Endothelial cell of hepatic sinusoid (primary cell): Measurements from ENCODE around the gene MSANTD1.

Experiments used
- in situ Hi-C: cut with HindIII; loops from 2 replicates; pipeline ENCODE4 v1.10.0; 2017; ENCODE audit warnings: low sequenced_read_pairs

MSANTD1 gene

GRCh38 chr4:3215733-3216132, 33.2 kb upstream of the MSANTD1 start:
- in situ Hi-C loops: no loop called here

GRCh38 chr4:3217266-3217665, 31.7 kb upstream of the MSANTD1 start:
- in situ Hi-C loops: no loop called here

DNA sequence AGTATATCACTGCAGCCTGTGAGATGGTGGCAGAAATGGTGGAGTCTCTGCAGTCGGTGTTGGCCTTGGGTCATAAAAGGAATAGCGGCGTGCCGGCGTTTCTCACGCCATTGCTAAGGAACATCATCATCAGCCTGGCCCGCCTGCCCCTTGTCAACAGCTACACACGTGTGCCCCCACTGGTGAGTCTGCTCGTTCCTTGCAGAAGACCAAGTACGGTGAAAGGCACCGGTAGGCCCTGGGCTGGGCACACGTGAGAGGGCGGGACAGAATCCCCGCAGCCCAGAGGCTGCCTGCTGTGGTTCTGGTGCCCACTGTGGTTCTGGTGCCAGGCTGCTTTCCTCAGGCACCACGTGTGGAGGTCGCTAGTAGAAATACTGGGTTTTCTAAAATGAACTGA, 31.2 kb upstream of the MSANTD1 start:
- in situ Hi-C loops: no loop called here

GRCh38 chr4:3218824-3219760, 29.9 kb upstream of the MSANTD1 start:
- in situ Hi-C loops: no loop called here

DNA sequence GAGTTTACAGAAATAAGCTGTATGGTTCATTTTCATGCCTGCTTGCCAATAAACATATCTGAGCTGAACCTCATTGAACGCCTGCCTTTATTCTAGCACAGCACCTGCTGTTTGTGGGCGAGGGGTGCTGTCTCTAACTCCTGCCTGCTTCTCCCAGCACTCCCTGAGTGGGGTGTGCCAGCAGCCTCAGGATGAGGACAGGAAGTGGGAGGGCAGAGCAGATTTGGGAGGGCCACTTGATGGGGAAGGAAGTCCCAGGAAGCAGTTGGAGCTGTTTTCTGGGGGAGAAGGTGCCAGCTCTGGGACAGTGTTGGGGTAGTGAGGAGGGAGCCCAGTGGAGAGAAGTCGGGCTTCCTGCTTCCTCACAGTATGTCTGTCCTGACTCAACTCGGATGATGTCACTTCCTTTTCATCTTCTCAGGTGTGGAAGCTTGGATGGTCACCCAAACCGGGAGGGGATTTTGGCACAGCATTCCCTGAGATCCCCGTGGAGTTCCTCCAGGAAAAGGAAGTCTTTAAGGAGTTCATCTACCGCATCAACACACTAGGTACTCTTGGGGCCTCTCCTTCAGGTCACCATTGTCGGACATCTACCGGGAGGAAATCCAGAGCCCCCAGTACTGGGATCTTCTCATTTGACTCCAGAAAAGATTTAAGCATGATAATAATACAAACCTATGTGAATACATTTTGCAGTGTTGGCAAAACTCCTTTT, 29.0 kb upstream of the MSANTD1 start:
- in situ Hi-C loops: no loop called here

GRCh38 chr4:3220476-3221183, 28.3 kb upstream of the MSANTD1 start:
- in situ Hi-C loops: no loop called here

GRCh38 chr4:3221184-3221494, 27.8 kb upstream of the MSANTD1 start:
- in situ Hi-C loops: no loop called here

- in situ Hi-C loops: no loop called here
Observed at GRCh38 chr4:3221996-3222395, 27.0 kb upstream of the MSANTD1 start.

DNA sequence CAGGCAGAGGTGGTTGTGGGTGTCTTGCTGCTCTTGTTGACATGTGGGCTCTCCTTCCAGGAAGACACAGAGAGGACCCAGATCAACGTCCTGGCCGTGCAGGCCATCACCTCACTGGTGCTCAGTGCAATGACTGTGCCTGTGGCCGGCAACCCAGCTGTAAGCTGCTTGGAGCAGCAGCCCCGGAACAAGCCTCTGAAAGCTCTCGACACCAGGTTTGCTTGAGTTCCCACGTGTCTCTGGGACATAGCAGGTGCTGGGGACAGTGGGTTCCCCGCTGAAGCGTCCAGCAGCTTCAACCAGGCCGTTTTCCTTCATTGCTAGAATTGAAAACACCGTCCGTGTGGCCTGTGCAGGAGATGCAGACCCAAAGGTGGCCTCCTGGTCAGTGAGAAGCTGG, 25.6 kb upstream of the MSANTD1 start:
- in situ Hi-C loops: no loop called here

GRCh38 chr4:3223956-3224748, 24.8 kb upstream of the MSANTD1 start:
- in situ Hi-C loops: no loop called here

DNA sequence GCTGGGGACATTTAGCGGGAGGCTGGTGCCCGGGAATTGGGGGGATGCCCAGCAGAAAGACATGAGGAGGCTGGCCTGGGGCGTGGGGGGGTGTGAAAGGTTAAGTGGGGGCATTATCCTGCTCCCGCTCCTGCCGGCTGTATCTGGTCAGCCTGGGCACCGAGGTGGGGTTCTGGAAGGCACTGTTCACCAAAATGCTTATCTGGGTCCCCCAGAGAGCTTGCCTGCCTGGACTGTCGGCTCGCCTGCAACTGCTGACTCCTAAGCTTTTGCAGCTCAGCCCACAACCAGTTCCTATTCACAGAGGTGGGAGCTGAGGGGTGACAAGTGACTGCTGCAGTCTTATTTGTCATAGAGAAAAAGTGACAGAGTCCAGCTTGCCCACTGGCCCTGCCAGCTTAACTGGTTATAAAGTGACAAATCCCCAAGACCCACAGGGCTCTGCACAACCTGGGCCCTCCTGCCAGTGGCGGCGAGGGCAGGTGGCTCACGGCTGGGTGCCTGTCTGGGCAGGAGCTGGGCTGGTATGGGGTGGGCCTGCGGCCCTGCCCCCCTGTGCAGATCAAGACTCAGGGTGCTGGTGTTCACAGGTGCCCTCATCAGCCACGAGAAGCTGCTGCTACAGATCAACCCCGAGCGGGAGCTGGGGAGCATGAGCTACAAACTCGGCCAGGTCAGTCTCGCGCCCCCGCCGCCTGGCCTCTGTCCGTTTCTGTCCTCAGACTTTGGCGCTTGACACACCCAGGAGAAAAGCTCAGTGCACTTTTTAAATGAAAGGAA, 23.7 kb upstream of the MSANTD1 start:
- in situ Hi-C loops: no loop called here

DNA sequence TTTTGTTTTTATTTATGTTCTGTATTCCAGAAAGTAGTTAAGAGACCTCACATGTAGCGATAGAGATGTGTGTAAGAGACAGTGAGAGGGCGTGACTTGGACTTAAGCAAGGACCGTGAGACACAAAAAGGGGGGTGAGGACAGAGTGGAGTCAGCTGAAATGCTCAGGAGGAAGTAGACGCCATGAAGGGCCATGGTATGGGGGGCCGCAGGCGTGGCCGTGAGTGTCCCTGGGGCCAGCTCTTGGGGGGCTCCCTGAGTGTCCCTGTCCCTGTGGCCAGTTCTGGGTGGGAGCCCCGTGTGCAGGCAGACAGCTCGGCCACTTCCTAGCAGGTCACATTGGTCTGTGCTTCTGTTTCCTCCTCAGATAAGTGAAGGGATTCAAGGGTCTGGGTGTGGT, 23.0 kb upstream of the MSANTD1 start:
- in situ Hi-C loops: no loop called here

GRCh38 chr4:3226467-3226866, 22.5 kb upstream of the MSANTD1 start:
- in situ Hi-C loops: no loop called here

GRCh38 chr4:3226944-3227343, 22.0 kb upstream of the MSANTD1 start:
- in situ Hi-C loops: no loop called here

DNA sequence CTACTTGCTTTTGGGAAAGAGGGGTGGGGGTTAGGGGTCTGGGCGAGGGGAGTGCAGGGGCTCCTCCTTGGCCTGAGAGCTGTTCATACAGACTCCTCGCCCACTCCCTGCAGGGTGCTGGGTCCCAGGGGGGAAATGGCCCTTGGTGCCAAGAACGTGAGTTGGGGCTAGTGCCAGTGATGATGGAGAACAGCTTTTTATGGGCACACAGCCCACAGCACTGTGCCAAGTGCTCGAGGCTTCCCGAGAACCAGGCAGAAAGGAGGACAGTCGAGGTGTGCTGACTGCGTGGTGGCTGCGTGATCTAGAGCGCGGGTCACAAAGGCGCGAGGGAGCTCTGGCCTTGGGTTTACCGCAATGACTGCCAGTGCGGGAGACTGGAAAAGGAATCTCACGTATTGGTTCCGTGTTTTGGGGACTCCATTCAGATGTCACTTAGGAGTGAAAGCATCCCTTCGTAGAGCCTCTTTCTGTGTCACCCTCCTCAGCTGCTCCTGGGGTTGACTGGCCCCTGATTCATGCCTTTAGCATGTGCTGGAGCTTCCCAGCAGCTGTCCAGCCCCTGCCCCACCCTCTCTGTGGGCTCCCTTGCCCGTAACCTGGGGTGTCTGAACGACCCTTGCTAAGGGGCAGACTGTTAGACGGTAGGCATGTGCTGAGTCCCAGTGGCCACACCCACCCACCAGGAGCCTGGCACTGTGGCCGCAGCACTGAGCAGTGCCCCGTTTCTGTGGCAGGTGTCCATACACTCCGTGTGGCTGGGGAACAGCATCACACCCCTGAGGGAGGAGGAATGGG, 20.9 kb upstream of the MSANTD1 start:
- in situ Hi-C loops: no loop called here

DNA sequence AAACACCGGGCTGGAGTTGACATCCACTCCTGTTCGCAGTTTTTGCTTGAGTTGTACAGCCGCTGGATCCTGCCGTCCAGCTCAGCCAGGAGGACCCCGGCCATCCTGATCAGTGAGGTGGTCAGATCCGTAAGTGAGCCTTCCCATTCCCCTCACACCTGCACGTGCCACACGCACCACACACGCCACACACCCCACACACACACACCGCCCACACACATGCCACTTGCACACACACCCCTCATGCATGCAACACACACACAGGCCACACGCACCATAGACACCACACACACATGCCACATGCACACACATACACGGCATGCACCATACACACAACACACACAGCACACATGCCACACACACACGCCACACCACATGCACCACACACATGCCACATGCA, 20.1 kb upstream of the MSANTD1 start:
- in situ Hi-C loops: no loop called here

- in situ Hi-C loops: no loop called here
Observed at GRCh38 chr4:3229328-3229727, 19.6 kb upstream of the MSANTD1 start.

- in situ Hi-C loops: no loop called here
Observed at GRCh38 chr4:3229964-3230363, 19.0 kb upstream of the MSANTD1 start.

DNA sequence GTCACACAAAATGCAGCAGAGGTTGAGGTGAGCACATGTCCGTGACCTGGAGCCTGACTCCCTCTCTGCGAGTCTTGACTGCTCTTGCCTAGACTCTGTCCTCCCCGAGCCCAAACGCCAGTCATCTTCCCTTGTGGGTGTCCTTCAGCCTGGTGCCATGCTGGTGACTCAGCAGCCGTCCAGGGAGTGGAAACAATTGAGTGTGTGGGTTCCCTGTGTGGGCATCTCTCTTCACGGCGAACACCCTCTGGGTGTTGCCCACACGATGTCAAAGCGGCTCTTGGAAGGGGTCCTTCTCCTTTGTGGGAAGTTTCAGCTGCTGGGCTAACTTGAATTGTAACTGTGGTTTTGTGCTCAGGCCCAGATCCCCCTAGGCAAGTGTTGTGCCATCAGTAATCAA, 17.5 kb upstream of the MSANTD1 start:
- in situ Hi-C loops: no loop called here
